Measurements from ENCODE around the gene PLIN1.

GRCh38 chr15:89654847-89655805 is 24.0 kb downstream of the PLIN1 start, which contains the start of gene KIF7:
- TF ChIP-seq CTCF (conservative IDR thresholded peaks at IDR 0.05; ENCODE audit: low read depth, low read length) (no peak), EZH2 (IDR thresholded peaks at IDR 0.05; ENCODE audit: borderline replicate concordance, low read depth, low read length, poor library complexity, severe bottlenecking) (no peak)
